ENCODE data around the gene GRM8.
"Not testable (repeated sequence)": the region's sequence is repeated elsewhere in the genome, so short reads cannot be mapped to it uniquely, and the experiment has no call there.

Gene GRM8

DNA sequence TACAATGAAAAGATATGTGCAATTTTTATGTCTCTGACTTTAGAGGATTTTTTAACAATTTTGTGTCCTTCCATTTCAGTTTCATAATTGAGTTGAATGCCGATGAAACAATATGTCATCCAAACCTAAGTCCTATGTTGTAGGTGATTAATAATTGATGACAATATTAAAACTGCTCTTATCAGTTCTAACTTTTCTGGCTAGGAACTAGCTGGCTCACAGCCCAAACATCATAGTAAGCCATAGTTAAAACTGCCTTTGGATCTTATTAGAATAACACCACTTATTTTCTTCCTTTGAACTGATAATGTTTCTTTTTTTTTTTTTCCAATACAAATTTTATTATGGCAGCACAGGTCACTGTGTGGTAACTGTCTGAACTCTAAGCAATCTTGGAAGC lies 230.9 kb downstream of the GRM8 start:
- DNase-seq = no peak

DNA sequence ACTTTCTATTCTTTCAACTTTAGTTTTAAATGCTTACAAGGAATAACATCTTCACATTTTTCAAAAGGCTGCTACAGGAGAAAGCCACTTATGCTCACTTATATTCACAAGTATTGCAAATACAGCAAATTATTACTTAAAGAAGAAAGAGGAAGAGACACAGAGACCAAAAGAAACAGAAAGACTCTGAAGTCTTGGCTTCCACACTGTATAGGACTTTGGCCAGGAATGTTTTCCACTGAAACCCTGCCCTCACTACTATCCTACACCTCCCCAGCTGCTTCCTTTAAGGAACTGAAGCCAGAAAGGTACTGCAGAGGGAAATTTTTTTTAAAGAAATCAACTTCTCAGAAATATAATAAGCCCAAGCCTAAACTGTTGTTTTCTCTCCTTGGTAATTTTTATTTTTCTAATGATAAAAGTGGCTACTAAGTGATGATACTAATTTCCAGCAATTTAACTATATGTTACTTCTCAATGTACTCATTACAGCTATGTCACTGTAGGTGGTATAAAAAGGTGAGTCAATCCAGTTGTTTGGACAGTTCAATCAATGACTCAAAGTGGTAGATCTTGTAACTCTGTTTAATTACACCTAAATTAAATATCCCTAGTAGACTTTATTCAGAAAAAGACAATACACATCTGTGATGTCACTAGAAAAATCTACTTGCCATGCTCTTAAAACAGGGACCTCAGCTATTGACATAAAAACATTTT lies 231.6 kb downstream of the GRM8 start:
- DNase-seq = no peak

DNA sequence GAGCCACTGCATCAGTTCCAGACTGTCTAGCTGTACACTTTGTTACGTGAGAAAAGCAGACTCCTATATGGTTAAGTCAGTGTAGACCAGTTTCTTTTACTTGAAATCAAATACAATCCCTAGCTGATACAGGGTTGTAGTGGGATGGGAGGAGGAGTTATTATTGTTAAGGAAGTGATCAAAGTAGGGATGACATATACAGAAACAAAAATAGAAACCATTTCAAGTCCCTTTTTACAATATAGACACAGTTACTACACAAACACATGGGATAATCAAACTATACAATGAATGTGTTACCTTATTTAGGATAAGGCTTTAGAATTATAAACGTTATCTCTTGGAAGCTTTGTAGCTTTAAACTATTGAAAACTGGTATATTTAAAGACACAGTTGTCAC lies 233.9 kb downstream of the GRM8 start:
- DNase-seq = no peak

DNA sequence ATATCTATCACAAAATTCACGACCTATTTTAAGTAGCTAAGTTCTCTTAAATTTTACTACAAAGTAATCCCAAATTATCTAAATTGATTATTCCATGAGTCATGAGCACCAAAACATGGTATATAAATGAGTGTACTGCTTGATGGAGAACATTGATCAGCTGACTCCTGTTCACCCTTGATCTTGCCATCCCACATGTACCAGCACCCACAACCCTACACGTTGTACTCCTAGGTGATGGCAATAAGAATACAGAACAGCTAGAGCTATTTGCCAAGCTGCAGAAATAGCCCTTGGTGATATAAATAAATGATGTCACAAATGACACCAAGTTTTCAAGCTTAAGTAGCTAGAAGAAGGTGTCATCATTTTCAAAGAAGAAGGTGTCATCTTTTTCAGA lies 235.5 kb downstream of the GRM8 start:
- no peak for DNase-seq

DNA sequence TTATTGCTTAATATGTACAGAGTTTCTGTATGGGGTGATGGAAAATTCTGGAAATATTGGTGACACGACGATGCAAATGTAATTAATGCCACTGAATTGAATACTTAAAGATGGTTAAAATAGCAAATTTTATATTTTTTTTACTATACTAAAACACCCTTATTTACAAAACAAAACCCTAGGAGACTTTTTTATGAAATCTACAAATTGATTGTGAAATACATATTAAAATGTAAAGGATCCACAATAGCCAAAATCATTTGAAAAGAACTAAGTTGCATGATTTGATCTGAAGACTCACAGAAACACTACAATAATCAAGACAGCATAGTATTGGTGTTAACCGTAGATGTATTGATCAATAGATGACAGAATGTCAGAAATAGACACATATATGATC lies 252.0 kb downstream of the GRM8 start:
- no peak for DNase-seq

DNA sequence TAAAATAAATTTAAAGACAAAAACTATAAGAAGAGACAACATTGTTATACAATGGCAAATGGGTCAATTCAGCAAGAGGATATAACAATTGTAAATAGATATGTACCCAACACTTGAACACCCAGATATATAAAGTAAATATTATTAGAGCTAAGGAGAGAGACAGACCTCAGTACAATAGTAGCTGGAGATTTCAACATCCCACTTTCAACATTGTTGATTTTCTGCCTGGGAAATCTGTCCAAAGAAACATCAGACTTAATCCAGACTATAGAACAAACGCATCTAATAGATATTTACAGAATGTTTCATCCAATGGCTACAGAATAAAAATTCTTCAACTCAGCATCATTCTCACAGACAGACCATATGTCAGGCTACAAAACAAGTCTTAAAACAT lies 256.1 kb downstream of the GRM8 start:
- DNase-seq = no peak

DNA sequence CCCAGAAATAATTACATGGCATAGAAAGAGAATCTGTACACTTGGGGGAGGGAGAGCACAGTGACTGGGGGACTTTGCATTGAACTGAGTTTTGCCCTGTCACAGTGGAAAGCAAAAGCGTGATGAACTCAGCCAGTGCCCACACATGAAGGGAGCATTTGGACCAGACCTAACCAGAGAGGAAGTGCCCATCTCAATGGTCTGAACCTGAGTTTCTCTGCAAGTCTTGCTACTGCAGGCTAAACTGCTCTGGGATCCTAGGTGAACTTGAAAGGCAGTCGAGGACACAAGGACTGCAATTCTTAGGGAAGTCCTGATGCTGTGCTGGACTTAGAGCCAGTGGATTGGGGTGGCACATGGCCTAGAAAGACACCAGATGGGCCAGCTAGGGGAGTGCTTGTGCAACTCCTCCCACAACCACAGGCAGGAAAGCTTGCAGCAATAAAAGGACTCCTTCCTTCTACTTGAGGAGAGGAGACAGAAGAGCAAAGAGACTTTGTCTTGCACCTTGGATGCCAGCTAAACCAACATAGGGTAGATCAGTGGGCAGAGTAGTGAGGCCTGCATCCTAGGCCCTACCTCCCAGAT lies 259.0 kb downstream of the GRM8 start:
- DNase-seq = no peak

DNA sequence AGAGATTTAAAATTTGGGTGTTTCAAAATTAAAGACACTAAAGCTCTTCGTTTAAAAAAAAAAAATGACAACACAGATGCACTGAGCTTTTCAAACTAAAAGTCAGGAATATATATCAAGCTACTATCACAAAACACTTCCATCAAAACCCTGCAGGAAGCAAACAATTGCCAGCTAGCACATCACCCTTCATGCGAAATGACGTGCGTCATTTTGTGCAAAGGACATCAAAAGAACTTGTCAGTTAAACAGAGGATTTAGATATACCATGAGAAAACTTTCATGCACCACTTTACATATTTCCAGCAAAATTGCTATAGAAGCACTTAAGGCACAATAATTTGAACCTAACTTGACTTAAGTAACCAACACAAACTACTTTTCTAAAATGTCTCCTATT lies 264.7 kb downstream of the GRM8 start:
- DNase-seq = no peak

DNA sequence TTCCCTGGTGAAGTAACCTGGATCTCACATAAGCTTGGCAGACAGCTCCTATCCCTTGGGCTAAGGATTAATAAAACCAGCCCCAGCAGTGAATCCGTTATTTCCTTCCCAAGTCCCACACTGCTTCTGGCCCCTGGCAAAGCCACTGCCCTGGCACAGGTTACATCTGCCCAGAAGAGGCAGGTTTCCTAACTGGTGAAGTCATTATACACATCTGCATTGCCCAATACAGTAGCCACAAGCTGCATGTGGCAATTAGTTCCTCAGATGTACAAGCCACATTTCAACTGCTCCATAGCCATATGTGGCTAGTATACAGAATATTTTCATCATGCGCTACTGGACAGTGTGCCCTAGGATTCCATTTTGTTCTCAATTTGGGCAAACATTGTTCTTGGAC lies 273.0 kb downstream of the GRM8 start:
- no peak for DNase-seq

DNA sequence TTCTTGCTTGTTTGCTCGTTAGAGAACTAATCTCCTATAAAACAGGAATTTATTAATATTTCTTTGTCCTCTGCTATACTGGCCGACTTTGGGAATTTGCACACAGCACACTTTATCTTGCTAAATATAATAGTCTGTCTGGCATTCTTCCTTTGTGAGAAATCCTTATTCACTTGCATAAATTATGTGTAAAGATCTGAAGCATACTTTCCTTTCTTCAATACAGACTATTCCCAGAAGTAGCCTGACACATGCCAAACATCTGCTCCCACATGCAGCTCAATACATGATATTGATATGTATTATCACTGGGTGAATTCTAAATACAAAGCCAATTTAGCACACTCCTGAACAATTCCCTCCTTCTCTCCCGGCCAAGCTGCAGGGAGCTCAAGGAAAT lies 273.9 kb downstream of the GRM8 start:
- DNase-seq = no peak

DNA sequence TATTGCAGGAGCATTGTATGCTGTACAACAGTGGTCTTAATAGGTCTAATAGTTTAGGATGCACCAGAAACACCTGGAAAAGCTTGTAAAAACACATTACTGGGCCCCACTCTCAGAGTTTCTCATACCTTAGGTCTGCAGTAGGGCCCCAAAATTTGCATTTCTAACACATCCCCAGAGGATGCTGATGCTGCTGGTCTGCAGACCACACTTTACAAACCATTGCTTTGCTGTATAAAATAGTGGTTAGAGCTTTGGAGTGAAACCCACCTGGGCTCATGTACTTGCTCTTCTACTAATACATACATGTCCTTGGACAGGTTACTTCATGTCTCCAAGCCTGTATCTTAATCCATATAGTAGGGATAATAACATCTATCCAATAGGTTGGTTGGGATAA lies 279.7 kb downstream of the GRM8 start:
- DNase-seq = no peak

DNA sequence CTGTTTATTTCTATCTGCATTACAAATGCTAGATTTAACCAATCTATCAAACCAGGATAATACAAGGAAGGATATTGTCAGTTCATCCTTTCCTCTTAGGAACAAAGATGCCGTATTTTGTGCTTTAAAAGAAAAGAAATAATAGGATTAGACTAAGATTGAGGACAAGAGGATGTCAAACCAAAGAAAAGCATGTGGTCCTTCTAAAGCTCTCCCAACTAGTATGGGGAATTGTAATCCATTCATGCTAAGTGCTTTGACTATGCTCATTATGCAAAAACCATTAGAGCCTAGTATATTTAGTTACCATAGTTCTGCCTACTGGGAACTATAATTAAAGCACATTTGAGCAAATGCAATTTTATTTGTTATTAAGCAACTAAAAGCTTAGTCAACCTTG lies 280.2 kb downstream of the GRM8 start:
- no peak for DNase-seq

DNA sequence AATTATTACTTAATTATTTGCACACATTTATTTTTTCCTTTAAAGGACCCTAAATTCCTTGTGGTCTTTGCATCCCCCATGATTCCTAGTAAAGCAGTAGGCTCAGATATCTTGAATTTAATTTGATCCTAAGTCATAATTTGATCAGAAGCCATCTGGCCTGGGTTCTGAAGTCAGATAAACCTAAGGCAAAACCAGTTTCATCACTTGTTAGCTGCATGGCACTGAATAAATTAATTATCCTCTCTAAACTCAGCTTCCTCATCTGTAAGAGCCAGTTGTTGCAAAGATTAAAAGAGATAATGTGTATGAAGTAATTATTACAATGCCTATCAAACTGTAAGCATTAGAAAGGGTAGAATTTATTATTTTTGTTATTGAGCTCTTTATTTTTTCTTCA lies 293.1 kb downstream of the GRM8 start:
- no peak for DNase-seq

DNA sequence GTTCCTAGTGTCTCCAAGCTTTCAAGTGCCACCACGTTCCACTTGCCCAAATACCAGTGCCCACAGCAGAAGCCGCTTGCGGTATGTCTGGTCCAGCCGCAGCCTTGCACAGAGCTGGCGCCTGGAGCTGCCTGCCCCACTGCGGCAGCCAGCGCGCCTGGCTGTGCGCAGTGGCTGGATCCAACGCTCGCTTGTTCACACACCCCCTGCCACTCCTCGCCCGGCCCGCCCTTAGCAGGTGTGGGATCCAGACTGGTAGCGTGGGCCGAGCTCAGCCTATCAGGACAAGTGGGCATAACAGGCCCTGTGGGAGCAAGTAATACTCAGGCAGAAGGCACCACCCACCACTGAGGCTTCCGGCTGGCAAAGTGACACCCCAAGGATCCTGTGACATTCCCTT lies 294.4 kb downstream of the GRM8 start:
- DNase-seq = no peak

DNA sequence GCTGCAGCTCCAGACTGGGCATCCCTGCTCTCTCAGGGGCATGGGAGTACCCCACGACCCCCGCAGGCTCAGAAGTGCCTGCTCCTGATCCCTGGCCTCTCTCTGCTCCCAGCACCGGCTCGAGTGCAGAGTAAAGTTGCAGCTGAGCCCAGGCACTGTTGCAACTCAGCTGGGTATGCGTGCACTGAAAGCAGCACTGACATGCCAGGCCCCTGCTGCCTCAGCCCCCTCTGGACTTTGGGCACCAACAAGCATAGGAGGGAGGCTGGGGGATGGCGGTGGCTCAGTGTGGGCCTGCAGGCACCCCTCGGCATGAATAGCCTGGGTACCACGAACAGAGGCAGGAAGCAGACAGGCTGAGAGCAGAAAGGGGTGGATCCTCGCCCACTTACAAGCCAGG lies 295.3 kb downstream of the GRM8 start:
- no peak for DNase-seq

DNA sequence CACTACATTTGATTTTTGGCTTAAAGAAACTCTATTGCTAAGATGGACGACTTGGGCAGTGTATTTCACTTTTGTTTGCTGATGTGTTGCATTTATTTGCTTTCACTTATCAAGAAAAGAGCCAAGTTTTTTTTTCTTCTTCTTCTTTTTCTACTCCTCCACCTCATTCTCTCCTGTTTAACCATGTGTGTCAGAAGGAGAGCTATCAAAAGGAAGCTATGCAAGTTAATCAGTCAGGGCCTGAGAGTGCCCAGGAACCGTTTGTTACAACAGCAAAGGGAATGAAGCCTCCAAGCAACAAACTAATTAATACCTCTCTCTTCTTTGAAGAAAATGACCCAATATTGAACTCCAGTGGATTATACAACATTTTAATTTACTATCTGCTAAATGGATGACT lies 299.3 kb downstream of the GRM8 start:
- no peak for DNase-seq

DNA sequence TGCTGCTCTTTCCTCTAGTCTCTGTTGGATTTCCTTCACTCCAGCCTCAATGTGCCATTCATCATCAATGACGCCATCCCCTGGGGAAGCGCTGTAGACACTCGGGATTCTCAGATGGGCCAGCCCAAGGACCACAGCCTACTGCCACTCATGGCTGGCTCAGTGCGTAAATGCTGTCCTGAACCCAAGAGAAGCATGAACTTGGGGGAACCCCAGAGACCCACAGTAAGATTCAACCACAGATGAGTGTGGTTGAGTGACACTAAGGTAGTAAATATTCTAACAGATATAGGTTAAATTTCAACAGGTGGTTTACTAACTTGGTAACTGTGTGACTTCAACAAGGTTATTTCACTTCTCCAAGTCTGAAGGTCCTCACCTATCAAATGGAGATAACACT lies 304.1 kb downstream of the GRM8 start:
- no peak for DNase-seq

DNA sequence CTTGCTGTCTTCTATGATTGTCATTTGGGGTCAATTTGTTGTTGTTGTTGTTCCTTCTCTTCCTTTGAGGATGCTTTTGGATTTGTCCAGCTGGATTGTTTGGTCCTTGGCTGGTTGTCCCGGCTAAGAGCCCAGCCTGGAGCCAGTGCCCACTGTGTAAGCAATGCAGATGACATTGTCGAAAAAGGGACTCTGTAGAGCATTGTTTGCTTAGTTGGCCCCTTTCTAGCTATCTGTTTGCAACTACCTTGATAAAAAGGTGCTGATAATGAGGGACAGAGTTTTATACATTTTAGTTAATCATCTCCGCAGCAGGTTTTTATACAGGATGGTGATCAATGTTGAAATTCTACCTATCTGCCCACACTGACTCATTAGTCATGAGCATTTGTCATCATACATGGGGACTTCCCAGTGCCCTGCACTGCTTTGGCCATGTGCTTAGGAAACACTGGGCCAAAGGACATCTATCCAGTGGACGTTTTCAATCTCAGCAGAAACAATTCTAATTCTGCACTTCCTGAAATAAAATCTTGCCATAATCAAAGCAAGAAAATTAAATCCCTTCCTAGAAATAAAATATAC lies 311.9 kb downstream of the GRM8 start:
- no peak for DNase-seq

DNA sequence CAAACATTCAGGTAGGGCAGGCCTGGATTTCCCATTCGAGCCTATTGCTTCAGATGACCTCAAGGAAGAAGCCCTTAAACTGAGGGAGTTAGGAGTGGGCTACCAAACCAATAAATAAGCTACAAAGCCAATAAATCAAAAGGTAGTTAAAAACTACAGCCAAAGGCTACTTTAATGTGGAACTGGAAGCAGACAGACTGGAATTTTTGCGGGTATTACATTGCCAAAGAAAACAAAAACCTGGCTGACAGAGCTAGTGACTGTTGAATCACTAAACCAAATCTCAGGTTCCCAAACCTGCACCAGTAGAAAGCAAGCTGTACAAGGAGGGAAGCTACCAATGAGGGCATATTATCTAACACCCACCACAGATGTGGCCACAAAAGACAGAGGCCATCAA lies 315.6 kb downstream of the GRM8 start:
- DNase-seq = no peak

DNA sequence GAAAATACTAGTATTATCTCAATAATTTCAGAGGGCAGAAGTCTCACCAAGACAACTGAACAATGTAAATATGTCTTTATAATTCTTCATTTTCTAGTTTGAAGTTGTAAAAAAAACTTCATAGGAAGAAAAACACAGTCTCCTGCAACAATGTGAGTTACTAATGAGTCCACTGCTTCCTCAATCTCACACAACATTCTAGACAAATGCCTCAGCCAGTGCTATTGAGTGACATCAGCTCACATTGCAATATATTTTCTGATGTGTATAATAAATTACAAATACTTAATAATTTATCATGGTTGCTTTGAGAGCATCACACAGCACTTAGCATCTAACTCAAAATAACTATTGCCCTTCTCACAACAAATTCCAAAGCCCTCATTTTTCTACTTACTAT lies 321.2 kb downstream of the GRM8 start:
- no peak for DNase-seq

DNA sequence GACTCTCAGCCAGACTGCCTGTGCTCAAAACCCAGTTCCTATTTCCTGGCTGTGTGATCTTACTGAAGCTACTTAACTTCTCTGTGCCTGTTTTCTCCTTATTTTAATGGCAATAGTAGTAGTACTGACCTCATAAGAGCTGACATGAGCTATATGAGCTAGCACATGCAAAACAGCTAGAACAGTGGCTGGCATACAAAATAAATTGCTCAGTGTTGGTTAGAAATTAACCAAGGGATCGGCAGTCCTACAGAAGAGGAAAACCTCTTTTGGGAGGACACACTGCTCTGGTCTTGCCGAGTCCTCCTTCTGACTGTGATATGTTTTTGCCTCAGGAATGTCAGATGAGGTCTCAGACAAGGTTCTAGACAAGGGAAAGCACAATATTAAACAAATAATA lies 322.6 kb downstream of the GRM8 start:
- no peak for DNase-seq

DNA sequence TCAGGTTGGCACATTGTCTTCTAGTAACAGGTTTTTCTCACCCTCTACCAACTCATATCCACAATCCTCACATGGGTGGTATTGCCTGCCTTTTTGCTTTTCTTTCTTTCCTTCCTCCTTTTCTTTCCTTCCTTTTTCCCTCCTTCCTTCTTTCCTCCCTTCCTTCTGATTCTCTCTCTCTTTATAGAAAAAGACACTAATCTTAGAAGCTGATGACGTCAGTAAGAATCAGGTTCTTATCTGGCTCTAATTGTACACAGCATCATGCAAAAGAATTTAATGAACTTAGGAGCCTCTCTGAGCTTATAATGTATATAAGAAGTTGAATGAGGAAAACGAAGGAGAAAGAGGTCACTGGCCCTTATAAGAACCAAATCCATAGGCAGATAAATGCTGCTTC lies 328.3 kb downstream of the GRM8 start:
- no peak for DNase-seq

DNA sequence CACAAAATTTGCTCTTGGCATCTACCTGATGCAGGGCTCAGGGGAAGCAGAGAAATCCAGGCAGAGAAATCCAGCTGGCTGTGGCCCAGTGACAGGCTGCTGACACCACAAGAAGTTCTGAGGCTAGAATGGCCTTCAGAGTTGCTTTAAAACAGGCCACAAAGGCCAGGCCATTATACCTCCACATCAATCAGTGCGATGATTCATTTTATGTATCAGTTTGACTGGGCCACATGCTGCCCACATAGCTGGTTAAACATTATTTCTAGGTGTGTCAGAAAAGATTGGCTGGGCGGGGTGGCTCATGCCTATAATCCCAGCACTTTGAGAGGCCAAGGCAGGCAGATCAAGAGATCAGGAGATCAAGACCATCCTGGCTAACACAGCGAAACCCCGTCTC lies 341.1 kb downstream of the GRM8 start:
- DNase-seq = not testable (repeated sequence)

DNA sequence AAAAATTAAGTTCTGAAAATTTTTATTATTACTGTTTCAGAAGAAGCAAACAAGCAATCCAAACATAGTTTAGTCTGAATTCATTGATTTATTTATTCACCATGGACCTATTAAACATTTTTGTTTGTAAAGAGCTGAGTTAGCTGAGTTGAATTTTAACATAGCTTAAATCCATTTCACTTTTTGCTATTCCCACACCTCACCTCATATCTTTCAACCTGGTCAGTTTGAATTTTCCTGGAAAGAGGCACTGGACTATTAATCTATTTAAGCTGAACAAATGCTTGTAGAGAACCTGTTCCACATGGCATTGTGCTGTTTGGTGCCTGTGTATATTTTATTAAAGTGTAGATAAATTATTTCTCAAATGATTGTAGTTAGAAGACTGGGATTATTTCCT lies 344.2 kb downstream of the GRM8 start:
- not testable (repeated sequence) for DNase-seq

DNA sequence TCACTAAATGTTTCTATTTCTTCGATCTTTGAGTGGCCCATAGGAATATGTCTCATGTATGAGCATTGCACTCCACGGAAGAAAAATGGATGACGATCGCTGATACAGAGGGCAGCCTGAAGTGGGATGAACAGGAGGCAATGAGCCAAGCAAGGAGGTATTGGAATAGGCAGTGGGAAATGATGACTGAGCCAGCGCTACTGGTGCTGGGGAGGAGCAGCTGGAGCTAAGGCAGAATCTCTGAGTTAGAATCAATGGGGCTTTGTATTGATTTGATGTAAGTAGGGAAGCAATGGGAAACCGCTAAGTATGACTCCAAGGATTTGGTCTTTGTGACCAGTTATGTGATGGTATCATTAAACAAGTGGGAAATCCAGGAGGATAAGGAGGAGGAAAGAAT lies 345.1 kb downstream of the GRM8 start:
- DNase-seq = not testable (repeated sequence)

Measured in NCI-H1417 treated with DMSO at 0.1 percent for 48 hours (cell line).